ENCODE results near the gene TRIM33.
"Not testable (repeated sequence)": the region's sequence is repeated elsewhere in the genome, so short reads cannot be mapped to it uniquely, and the experiment has no call there.

TRIM33 gene

GRCh38 chr1:114368560-114369255, 142.3 kb downstream of the TRIM33 start:
- H3K27ac ChIP-seq = no peak overlapping the region
- TF ChIP-seq CTCF (conservative IDR thresholded peaks at IDR 0.05) = no peak
- TF ChIP-seq ZFX (IDR thresholded peaks at IDR 0.05) = no peak

- no peak overlapping the region for H3K27ac ChIP-seq
- TF ChIP-seq CTCF (conservative IDR thresholded peaks at IDR 0.05) = no peak
- no peak for TF ChIP-seq ZFX (IDR thresholded peaks at IDR 0.05)
These were observed 143.2 kb downstream of the TRIM33 start for GRCh38 chr1:114367810-114368209.

DNA sequence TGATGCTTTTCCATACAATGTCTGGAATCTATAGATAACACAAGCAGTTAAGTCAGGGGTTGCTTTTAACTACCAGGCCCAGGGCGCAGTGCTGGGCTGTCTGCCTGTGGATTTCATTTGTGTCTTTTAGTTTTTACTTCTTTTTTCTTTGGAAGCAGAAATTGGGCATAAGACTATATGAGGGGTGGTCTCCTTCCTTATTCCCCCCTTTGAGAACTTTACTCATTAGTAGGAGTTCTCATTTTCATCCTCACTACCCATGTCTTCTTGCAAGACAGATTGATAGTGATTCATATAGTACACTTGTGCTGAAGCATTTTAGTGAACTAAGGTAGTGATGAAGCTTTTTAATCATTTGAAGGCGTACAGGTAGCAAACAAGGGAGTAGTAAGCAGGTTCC, 147.8 kb downstream of the TRIM33 start:
- H3K27ac ChIP-seq = not testable (repeated sequence)

GRCh38 chr1:114359791-114360190, 151.2 kb downstream of the TRIM33 start:
- no peak for TF ChIP-seq CTCF (conservative IDR thresholded peaks at IDR 0.05)
- TF ChIP-seq ZFX (IDR thresholded peaks at IDR 0.05) = no peak

GRCh38 chr1:114355240-114355639, 155.8 kb downstream of the TRIM33 start:
- H3K27ac ChIP-seq = no peak overlapping the region
- TF ChIP-seq CTCF (conservative IDR thresholded peaks at IDR 0.05) (no peak), ZFX (IDR thresholded peaks at IDR 0.05) (no peak)

More at GRCh38 chr1:114359791-114360190, 151.2 kb downstream of the TRIM33 start:
- H3K27ac ChIP-seq = no peak overlapping the region

GRCh38 chr1:114353262-114353661, 157.7 kb downstream of the TRIM33 start:
- no peak overlapping the region for H3K27ac ChIP-seq
- TF ChIP-seq CTCF (conservative IDR thresholded peaks at IDR 0.05) (no peak), ZFX (IDR thresholded peaks at IDR 0.05) (no peak)

DNA sequence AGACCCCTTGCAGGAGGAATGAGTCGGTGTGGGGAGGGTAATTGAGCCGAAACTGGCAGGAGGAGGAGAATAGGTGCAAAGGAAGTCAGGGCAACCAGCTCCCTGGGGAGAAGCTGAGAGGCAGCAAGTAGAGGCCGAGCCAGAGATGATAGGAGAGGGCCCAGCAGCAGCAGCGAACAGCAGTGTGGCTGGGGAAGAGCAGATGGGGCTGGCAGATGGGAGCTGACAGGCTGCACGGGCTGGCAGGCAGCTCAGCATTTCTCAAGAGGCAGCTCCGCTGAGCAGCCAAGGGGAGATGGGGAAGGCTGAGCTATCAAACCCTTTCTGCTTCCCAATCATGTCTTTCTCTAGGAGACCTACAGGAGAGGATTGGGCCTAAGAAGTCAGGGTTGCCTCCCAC, 158.2 kb downstream of the TRIM33 start:
- no peak overlapping the region for H3K27ac ChIP-seq
- no peak for TF ChIP-seq ZFX (IDR thresholded peaks at IDR 0.05)
- no peak for TF ChIP-seq CTCF (conservative IDR thresholded peaks at IDR 0.05)
